Pancreas (tissue), 10 donors: ENCODE data around the gene PROM2. TPM values are rescaled to one million over a fixed set of nuclear protein-coding genes. Genes with fewer than 3 reads are reported as not detected.
A peak's percentile ranks its signal among the peaks of the same experiment; 100 is the strongest.

ENCODE experiments used
- ATAC-seq, 4 donors: fragments of 200-7000 bp; cut with Tn5 transposase; one replicate each; pipeline versions ENCODE4 v1.8.0 to v1.9.1; 2020; ENCODE audit warnings: mild to moderate bottlenecking in 4 of 4, moderate library complexity in 4 of 4
- DNase-seq, 6 donors: peaks; one replicate each; pipeline ENCODE4 v3.0.0-alpha.2; 2020
- FAIRE-seq: peaks from 2 replicates; lab custom pipeline; 2012; peaks lifted over from hg19 to GRCh38; lab: Jason Lieb, UNC
- H3K27ac ChIP-seq, 4 donors: fragments of 200-600 bp; sonication (generic); 1 replicate in 3 of 4; 2 replicates in 1 of 4; pipeline versions ENCODE4 v1.5.0 to v1.8.0; 2020
- H3K27me3 ChIP-seq, 4 donors: fragments of 200-600 bp; one replicate each; pipeline ENCODE4 v1.8.0; 2021
- H3K36me3 ChIP-seq, 3 donors: fragments of 200-600 bp; sonication (generic) in 1 of 3; one replicate each; pipeline versions ENCODE4 v1.5.0 to v1.8.0; 2020 to 2021
- H3K4me1 ChIP-seq, 3 donors: fragments of 200-600 bp; one replicate each; pipeline ENCODE4 v1.8.0; 2021
- H3K4me3 ChIP-seq, 4 donors: fragments of 200-600 bp; sonication (generic) in 2 of 4; one replicate each; pipeline versions ENCODE4 v1.5.0 to v1.8.0; 2020 to 2021
- H3K9me3 ChIP-seq, 4 donors: fragments of 200-600 bp; one replicate each; pipeline ENCODE4 v1.8.0; 2021
- WGBS, 2 donors: extraction: QIAGEN DNeasy Blood & Tissue Kit; methylation state at CpG; one replicate each; pipeline ENCODE4 v1.1.7; 2013; 5-methylcytosine and 5-hydroxymethylcytosine counted together
- intact Hi-C, 3 donors: fragments of 100-400 bp; cut with DNase I; formaldehyde crosslinking; loops; one replicate each; pipeline versions ENCODE4 v1.11.1 to v1.14.2; 2022
- polyA plus RNA-seq, 2 donors: library from polyadenylated mRNA; stranded (reverse); fragments of 200-250 nt; gene quantifications; one replicate each; pipeline ENCODE4 v1.2.3, GENCODE V29; 2013
- total RNA-seq, 6 donors: library from RNA; stranded (reverse); fragmentation: NEBNext Ultra II Directional in 4 of 6; extraction: Animal tissue kit (Norgen Biotek cat#: 25700) in 4 of 6; gene quantifications; one replicate each; pipeline versions ENCODE4 v1.2.1 to v1.2.4, GENCODE V29; 2021 to 2023
- TF ChIP-seq, protein P1 (sequence below), 4 donors: fragments of 200-600 bp; sonication (generic) in 3 of 4; IDR thresholded peaks; one replicate each; pipeline versions ENCODE4 v1.5.0 to v1.8.0; 2021; ENCODE audit warnings: antibody characterized with exemption in 4 of 4
- donor health status: healthy with polysubstance abuse.
- donor health status: DM: no; HTN: no; CAD: no; lungs with moderate emphysema.
- donor health status: DM: no; HTN: no; CAD: no.
- donor health status: control.
- donor health status: control.
- donor health status: Bipolar disorder and iron deficiency.
- donor health status: DM: yes; HTN: yes; CAD: no.
- donor health status: DM: no; HTN: no; CAD: no.
- donor health status: DM: no; HTN: no; CAD: no.
- donor health status: DM: yes; HTN: yes; CAD: no.

PROM2 gene
- total and polyA plus RNA-seq, 8 donors = 8.3 to 20.4 (median 12.5) TPM

DNA sequence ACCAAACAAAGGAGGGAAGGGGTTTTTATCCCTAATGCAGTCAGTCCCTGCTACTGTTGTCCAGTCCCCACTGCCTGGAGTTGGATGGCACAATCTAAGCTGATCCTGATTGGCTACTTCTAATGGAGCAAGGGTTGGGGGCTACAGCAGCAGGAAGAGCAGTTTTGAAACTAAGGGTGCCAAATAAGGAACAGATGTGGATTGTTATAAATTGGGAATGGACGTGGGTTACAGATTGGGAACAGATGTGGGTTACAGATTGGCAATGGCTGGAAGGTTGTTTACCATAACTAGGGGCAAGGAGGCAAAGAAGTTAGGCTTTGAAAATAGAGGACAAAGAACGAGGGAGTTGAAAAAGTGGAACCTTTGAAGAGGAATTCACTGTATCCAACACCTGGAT is 16.0 kb upstream of the PROM2 start:
- no peak for FAIRE-seq
- intact Hi-C loops = no loop called here
- TF ChIP-seq, protein P1, sequence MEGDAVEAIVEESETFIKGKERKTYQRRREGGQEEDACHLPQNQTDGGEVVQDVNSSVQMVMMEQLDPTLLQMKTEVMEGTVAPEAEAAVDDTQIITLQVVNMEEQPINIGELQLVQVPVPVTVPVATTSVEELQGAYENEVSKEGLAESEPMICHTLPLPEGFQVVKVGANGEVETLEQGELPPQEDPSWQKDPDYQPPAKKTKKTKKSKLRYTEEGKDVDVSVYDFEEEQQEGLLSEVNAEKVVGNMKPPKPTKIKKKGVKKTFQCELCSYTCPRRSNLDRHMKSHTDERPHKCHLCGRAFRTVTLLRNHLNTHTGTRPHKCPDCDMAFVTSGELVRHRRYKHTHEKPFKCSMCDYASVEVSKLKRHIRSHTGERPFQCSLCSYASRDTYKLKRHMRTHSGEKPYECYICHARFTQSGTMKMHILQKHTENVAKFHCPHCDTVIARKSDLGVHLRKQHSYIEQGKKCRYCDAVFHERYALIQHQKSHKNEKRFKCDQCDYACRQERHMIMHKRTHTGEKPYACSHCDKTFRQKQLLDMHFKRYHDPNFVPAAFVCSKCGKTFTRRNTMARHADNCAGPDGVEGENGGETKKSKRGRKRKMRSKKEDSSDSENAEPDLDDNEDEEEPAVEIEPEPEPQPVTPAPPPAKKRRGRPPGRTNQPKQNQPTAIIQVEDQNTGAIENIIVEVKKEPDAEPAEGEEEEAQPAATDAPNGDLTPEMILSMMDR (IDR thresholded peaks at IDR 0.05) = no peak
- Histone ChIP-seq H3K27me3 (no peaks in the 10 kb centered on the region), H3K4me3 (no peak overlapping the region), H3K9me3 (no peaks in the 10 kb centered on the region), H3K36me3 (no peaks in the 10 kb centered on the region), H3K27ac (no peak overlapping the region), H3K4me1 (no peaks in the 10 kb centered on the region)
- 73 to 83% methylated on average over 2 of the region's 2 CpGs for WGBS, 2 donors
- no peak for DNase-seq
- ATAC-seq = no peak

GRCh38 chr2:95260028-95261023 is 13.9 kb upstream of the PROM2 start:
- intact Hi-C loops = no loop called here
- 87 to 93% methylated on average over 8 of the region's 8 CpGs for WGBS, 2 donors
- Histone ChIP-seq H3K4me3 (no peak overlapping the region), H3K27ac (no peak overlapping the region), H3K36me3 (no peaks in the 10 kb centered on the region), H3K9me3 (no peaks in the 10 kb centered on the region), H3K27me3 (no peaks in the 10 kb centered on the region), H3K4me1 (no peaks in the 10 kb centered on the region)
- TF ChIP-seq, protein P1 (IDR thresholded peaks at IDR 0.05) = no peak
- peak in 1 of 6 donors; percentile 4 for DNase-seq
- peak in 1 of 4 donors; percentile 50 for ATAC-seq
- no peak for FAIRE-seq

DNA sequence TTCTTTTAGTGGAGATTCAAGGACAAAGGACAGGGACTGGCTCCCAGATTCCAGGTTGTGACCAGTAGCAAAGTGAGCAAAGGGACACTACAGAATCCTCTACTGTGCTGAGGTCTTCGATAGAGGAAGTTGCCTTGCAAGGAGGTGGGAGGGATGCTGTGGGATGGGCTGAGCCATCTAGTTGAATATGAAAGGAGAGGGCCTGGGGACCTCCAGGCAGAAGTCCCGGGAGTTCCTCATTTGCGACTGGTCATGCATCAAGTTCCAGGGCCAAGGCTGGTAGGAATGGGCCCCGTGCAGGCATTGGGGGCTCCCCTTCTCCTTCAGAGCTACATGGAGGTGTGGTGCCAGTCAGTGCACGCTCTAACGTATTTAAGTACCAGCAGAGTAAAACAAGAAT is 12.6 kb upstream of the PROM2 start:
- FAIRE-seq (no peak), ATAC-seq (no peak), DNase-seq (no peak)
- H3K9me3 ChIP-seq = no peaks in the 10 kb centered on the region
- WGBS, 2 donors = 75 to 82% methylated on average over 6 of the region's 6 CpGs
- no peaks in the 10 kb centered on the region for H3K4me1 ChIP-seq
- no peaks in the 10 kb centered on the region for H3K36me3 ChIP-seq
- TF ChIP-seq, protein P1 (IDR thresholded peaks at IDR 0.05) = no peak
- H3K27ac ChIP-seq = no peak overlapping the region
- intact Hi-C loops = no loop called here
- H3K27me3 ChIP-seq = no peaks in the 10 kb centered on the region
- H3K4me3 ChIP-seq = no peak overlapping the region

DNA sequence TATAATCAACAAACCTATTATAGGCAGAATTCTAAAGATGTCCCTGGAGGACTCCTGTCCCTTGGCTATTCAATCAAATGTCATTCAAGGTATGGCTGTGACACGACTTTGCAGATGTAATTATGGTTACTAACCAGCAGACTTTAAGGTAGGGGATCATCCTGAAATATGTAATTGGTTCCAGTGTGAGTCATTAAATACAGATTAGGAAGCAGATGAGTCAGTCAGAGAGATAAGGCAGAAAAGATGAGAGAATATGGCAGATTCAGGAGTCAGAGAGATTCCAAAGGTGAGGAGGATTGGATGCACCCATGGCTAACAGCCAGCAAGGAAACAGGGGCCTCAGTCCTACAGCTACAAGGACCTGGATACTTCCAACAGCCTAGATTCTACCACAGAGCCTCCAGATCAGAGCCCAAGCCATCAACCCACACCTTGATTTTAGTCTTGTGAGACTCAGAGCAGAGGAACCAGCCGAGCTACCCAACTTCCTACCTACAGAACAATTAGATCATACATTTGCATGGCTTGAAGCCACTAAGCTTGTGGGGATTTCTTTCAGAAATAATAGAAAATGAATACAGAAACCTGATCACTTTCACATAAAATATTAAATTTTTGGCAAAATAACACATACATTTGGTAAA is 11.2 kb upstream of the PROM2 start:
- Histone ChIP-seq H3K27ac (no peak overlapping the region), H3K4me3 (no peak overlapping the region), H3K4me1 (no peaks in the 10 kb centered on the region), H3K36me3 (no peaks in the 10 kb centered on the region), H3K27me3 (no peaks in the 10 kb centered on the region), H3K9me3 (no peaks in the 10 kb centered on the region)
- ATAC-seq (no peak), DNase-seq (no peak), FAIRE-seq (no peak)
- intact Hi-C loops = no loop called here
- TF ChIP-seq, protein P1 (IDR thresholded peaks at IDR 0.05) = no peak
- 75 to 89% methylated on average over 2 of the region's 2 CpGs for WGBS, 2 donors
